ENCODE results near the gene IQSEC3. TPM values are rescaled to one million over a fixed set of nuclear protein-coding genes. Genes with fewer than 3 reads are reported as not detected.

IQSEC3 gene
- polyA plus RNA-seq, 1 experiment, result not detected

DNA sequence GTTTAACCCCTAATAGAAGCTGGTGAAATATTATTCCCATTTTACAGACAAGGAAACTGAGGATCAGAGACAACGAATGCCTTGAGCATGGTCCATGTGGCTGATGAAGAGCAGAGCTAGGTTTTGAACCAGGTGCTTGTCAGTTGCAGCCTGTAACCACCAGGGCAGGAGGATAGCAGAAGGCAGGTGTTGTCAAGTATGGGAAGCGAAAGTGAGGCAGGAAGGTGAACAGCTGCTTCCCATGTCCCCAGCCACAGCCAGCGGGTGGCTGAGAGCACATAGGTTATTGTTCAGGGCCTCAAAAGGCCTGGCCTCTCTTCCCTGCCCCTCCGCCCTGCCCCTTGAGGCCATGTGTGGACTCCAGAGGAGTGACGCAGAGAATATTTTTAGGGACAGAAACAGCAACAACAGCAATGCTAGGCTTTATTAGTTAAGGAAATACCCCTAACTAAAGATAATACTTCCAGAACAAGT is 39.6 kb downstream of the IQSEC3 start:
- ChIA-PET POLR2A (no interaction called here), CTCF (interaction anchor here (1.7 kb wide), 1 partner anchor 10 kb away, joined by 3 read pairs; no protein-coding TSS in a partner anchor)
- H3K27me3 ChIP-seq (ENCODE audit: control insufficient read depth, insufficient read depth, low read length), result peaks cover 4% of the 10 kb centered on the region
- TF ChIP-seq, protein P1, sequence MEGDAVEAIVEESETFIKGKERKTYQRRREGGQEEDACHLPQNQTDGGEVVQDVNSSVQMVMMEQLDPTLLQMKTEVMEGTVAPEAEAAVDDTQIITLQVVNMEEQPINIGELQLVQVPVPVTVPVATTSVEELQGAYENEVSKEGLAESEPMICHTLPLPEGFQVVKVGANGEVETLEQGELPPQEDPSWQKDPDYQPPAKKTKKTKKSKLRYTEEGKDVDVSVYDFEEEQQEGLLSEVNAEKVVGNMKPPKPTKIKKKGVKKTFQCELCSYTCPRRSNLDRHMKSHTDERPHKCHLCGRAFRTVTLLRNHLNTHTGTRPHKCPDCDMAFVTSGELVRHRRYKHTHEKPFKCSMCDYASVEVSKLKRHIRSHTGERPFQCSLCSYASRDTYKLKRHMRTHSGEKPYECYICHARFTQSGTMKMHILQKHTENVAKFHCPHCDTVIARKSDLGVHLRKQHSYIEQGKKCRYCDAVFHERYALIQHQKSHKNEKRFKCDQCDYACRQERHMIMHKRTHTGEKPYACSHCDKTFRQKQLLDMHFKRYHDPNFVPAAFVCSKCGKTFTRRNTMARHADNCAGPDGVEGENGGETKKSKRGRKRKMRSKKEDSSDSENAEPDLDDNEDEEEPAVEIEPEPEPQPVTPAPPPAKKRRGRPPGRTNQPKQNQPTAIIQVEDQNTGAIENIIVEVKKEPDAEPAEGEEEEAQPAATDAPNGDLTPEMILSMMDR (IDR thresholded peaks at IDR 0.05; ENCODE audit: insufficient read depth, low read depth, low read length), result no peak
- H3K4me3 ChIP-seq (ENCODE audit: low read depth, low read length), result no peak overlapping the region
- no peak for DNase-seq (ENCODE audit: low read depth)
- no peaks in the 10 kb centered on the region for H3K36me3 ChIP-seq (ENCODE audit: control insufficient read depth, insufficient read depth, low read length)

DNA sequence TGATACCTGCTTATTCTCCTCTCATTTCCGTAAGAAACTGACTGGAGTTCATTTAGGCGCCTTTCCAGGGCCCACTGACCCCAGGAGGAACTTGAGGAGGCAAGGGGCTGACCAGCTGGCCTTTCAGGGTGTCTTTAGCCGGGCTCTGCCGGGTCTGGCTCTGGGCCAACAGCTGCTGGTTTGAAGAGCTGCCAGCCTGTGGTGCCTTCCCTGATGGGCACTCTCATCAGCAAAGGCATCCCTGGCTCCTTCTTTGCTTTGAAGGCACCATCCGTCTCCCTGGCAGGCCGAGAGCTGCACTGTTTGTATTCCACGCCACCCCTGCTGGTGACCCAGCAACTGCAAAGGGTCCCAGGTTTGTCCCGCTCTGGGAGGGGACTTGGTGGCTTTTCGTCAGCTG is 42.0 kb downstream of the IQSEC3 start:
- no peak for DNase-seq (ENCODE audit: low read depth)
- H3K4me3 ChIP-seq (ENCODE audit: low read depth, low read length), result no peak overlapping the region
- TF ChIP-seq, protein P1 (IDR thresholded peaks at IDR 0.05; ENCODE audit: insufficient read depth, low read depth, low read length), result no peak
- ChIA-PET CTCF (no interaction called here), POLR2A (no interaction called here)
- peaks cover 12% of the 10 kb centered on the region for H3K27me3 ChIP-seq (ENCODE audit: control insufficient read depth, insufficient read depth, low read length)
- no peaks in the 10 kb centered on the region for H3K36me3 ChIP-seq (ENCODE audit: control insufficient read depth, insufficient read depth, low read length)

DNA sequence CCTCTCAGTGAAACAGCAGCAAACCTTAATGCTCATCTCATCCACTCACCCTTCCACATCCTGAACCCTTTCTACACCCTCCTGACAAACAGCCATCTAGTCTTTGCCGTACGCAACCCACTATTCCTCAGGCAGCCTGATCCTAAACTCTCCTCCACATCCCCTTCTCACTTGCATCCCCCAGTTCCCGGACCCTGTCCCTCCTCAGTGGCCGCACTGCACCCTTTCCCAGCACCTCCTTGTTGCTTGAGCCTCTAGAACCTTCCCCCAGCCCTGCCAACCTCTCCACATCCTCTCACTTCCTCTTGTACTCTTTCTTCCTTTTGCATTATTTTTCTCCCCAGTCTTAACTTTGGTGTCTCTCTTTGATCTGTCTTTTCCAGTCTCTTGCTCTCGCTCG is 42.9 kb downstream of the IQSEC3 start:
- TF ChIP-seq, protein P1 (IDR thresholded peaks at IDR 0.05; ENCODE audit: insufficient read depth, low read depth, low read length), result no peak
- Histone ChIP-seq H3K4me3 (ENCODE audit: low read depth, low read length) (no peak overlapping the region), H3K27me3 (ENCODE audit: control insufficient read depth, insufficient read depth, low read length) (peaks cover 15% of the 10 kb centered on the region), H3K36me3 (ENCODE audit: control insufficient read depth, insufficient read depth, low read length) (no peaks in the 10 kb centered on the region)
- DNase-seq (ENCODE audit: low read depth), result no peak
- ChIA-PET POLR2A (no interaction called here), CTCF (no interaction called here)

DNA sequence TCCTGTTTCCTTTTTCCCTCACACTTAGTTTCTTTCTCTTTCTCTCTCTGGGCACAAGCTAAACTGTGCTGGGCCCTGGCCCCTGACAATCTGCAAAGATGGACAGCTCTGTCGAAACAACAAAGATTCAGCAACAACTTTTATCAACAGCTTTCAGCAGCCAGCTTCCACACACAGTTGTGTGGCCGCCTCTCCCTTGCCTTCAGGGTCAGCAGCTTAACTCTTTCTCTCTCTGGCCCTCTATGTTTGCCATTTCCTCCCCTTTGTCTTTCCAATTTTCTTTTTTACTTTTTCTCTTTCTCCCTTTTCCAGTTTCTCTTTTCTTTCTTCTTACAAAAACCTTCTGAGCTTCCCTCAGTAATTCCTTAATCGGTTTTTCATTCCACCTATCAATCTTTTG is 43.3 kb downstream of the IQSEC3 start:
- POLR2A ChIA-PET, result no interaction called here
- Histone ChIP-seq H3K27me3 (ENCODE audit: control insufficient read depth, insufficient read depth, low read length) (peaks cover 15% of the 10 kb centered on the region), H3K4me3 (ENCODE audit: low read depth, low read length) (no peak overlapping the region), H3K36me3 (ENCODE audit: control insufficient read depth, insufficient read depth, low read length) (no peaks in the 10 kb centered on the region)
- TF ChIP-seq, protein P1 (IDR thresholded peaks at IDR 0.05; ENCODE audit: insufficient read depth, low read depth, low read length), result no peak
- CTCF ChIA-PET, result no interaction called here
- DNase-seq (ENCODE audit: low read depth), result no peak

DNA sequence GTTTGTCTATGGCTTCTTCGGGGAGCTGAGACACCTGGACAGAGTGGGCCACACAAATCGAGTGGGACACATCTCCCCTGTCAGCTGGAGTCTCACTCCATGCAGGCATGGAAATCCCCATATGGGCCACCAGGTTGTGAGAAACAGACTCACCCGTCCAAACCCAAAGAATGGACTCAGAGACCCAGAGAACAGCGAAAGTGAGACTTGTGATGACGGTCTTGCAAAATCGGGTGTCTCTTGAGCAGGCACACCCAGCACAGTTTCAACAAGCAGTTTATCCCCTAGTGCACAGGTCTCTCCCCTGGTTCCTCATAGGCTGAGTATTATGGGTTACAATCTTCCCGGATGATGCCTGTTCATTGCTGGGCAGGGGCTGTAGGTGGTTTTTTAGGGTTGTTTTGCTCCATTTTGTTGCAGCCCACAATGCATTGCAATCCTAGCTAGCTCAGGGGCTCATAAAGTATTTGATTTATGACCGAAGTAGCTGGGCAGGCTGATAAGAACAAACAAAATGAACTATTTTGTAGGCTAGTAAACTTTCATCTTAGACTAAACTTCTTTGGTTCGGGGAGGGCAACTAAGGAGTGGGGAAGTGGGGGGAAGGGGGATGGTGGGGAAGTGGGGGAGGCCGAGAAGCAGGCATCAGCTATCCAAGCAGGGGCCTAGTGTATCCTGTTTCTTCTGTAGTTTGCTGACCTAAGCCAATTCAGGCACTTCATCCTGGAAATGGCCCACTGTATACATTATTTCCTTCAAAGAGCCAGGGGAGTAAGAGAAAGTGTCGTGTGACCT is 45.3 kb downstream of the IQSEC3 start:
- no peak overlapping the region for H3K4me3 ChIP-seq (ENCODE audit: low read depth, low read length)
- TF ChIP-seq, protein P1 (IDR thresholded peaks at IDR 0.05; ENCODE audit: insufficient read depth, low read depth, low read length), result no peak
- H3K36me3 ChIP-seq (ENCODE audit: control insufficient read depth, insufficient read depth, low read length), result no peaks in the 10 kb centered on the region
- CTCF ChIA-PET, result interaction anchor here (1.3 kb wide), 1 partner anchor 18 kb away, joined by 3 read pairs; no protein-coding TSS in a partner anchor
- DNase-seq (ENCODE audit: low read depth), result no peak
- H3K27me3 ChIP-seq (ENCODE audit: control insufficient read depth, insufficient read depth, low read length), result peaks cover 19% of the 10 kb centered on the region
- POLR2A ChIA-PET, result no interaction called here

Data from BJ (cell line).